GM13976 (cell line): ENCODE data around the gene TCEAL8.

Experiments
- DNase-seq: peaks from one replicate; pipeline ENCODE4 v3.0.0; 2012; ENCODE audit warnings: low spot score
- CTCF ChIP-seq: IDR thresholded peaks from 2 replicates; pipeline ENCODE4 v1.5.1; 2012; ENCODE audit warnings: borderline replicate concordance, mild to moderate bottlenecking; ENCODE audit not compliant: insufficient read depth; ENCODE audit errors: extremely low read depth, missing control alignments, control extremely low read depth
- in situ Hi-C: fragments of 300-500 bp; cut with MboI; formaldehyde crosslinking; loops from one replicate; pipeline ENCODE4 v1.12.0; 2022; ENCODE audit warnings: low sequenced_read_pairs, mixed read lengths, inconsistent platforms; ENCODE audit not compliant: unreplicated experiment

Gene TCEAL8

GRCh38 chrX:103210056-103210455 is 44.9 kb downstream of the TCEAL8 start:
- TF ChIP-seq CTCF = no peak
- in situ Hi-C loops = loop anchor here (25.0 kb wide), 1 partner anchor 252 kb away; no protein-coding TSS in a partner anchor
- no peak for DNase-seq
